ENCODE data around the gene ASGR1. TPM values are rescaled to one million over a fixed set of nuclear protein-coding genes. Genes with fewer than 3 reads are reported as not detected.

ASGR1 gene
- total RNA-seq, 1 donor from 2014 or later, result 29.0 TPM

GRCh38 chr17:7221278-7222092 is 42.3 kb upstream of the ASGR1 start:
- no peak for TF ChIP-seq CTCF (IDR thresholded peaks at IDR 0.05; ENCODE audit: partially characterized antibody, unreplicated experiment)
- DNase-seq, result no peak
- peak overlapping the region; percentile 48 for H3K27ac Mint-ChIP-seq (ENCODE audit: unreplicated experiment)
- peaks cover 28% of the 10 kb centered on the region for H3K4me1 Mint-ChIP-seq (ENCODE audit: low read depth, unreplicated experiment)
- peak overlapping the region; percentile 88 for H3K4me3 Mint-ChIP-seq (ENCODE audit: unreplicated experiment)
- peaks cover 17% of the 10 kb centered on the region for H3K9me3 Mint-ChIP-seq (ENCODE audit: unreplicated experiment)
- no peaks in the 10 kb centered on the region for H3K36me3 Mint-ChIP-seq (ENCODE audit: unreplicated experiment)
- H3K27me3 Mint-ChIP-seq (ENCODE audit: unreplicated experiment), result peaks cover 15% of the 10 kb centered on the region

DNA sequence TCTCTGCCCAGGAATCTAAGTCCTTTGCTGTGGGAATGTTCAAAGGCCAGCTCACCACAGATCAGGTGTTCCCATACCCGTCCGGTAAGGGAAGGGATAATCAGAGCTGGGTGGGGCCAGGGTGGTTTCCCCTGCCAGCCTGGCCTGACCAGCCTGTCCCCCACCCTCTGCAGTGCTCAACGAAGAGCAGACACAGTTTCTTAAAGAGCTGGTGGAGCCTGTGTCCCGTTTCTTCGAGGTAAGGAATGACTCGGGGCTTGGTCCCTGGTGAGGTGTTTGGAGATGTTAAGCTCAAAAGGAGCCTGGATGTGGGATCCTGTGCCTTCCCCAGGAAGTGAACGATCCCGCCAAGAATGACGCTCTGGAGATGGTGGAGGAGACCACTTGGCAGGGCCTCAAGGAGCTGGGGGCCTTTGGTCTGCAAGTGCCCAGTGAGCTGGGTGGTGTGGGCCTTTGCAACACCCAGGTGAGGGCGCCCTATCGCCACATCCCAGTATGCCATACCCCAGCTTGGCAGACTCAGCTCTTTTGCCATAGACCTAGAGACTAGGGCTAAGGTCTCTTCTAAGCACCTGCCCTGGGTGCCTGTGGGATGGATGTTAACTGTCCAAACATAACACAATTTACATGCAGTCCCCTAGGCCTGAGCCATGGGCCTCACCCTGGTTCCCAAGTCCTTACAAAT is 41.6 kb upstream of the ASGR1 start:
- peaks cover 19% of the 10 kb centered on the region for H3K27me3 Mint-ChIP-seq (ENCODE audit: unreplicated experiment)
- peaks cover 34% of the 10 kb centered on the region for H3K4me1 Mint-ChIP-seq (ENCODE audit: low read depth, unreplicated experiment)
- peaks cover 17% of the 10 kb centered on the region for H3K9me3 Mint-ChIP-seq (ENCODE audit: unreplicated experiment)
- peak overlapping the region; percentile 88 for H3K4me3 Mint-ChIP-seq (ENCODE audit: unreplicated experiment)
- DNase-seq, result peak; percentile 54
- no peaks in the 10 kb centered on the region for H3K36me3 Mint-ChIP-seq (ENCODE audit: unreplicated experiment)
- TF ChIP-seq CTCF (IDR thresholded peaks at IDR 0.05; ENCODE audit: partially characterized antibody, unreplicated experiment), result no peak
- H3K27ac Mint-ChIP-seq (ENCODE audit: unreplicated experiment), result peak overlapping the region; percentile 64

DNA sequence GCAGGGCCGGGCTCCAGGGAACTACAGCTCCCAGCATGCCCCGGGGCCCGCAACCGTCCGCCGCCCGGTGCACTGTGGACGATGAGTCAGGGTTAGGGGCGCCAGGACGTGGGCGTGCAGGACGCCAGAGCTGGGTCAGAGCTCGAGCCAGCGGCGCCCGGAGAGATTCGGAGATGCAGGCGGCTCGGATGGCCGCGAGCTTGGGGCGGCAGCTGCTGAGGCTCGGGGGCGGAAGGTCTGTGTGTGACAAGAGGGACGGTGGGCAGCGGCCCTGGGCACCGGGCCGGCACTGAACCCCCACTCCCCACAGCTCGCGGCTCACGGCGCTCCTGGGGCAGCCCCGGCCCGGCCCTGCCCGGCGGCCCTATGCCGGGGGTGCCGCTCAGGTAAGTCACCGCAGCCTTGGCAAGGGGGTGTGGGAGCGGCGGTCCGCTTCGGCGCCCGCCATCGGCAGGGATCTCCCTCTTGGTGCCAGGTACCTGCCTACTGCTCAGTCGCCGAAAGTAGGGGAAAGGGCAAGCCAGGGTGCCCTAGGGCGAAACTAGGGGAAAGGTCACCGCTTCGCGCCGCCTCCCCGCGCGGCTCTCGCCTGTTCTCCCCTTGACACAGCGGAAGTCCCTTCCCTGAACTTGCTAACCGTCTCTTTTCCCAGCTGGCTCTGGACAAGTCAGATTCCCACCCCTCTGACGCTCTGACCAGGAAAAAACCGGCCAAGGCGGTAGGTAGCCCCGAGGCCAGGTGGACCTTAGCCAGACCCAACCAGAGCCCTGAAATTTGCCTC is 40.8 kb upstream of the ASGR1 start, which contains the start of the genes ACADVL and DLG4:
ACADVL (plus strand) TSS at position 127 of the 781 bp plus-strand sequence; CDS start at position 174, 47 bp downstream.
DLG4 (minus strand) TSS at position 25 of the 781 bp plus-strand sequence.
- Mint-ChIP-seq H3K4me1 (ENCODE audit: low read depth, unreplicated experiment) (peaks cover 37% of the 10 kb centered on the region), H3K36me3 (ENCODE audit: unreplicated experiment) (no peaks in the 10 kb centered on the region), H3K4me3 (ENCODE audit: unreplicated experiment) (peak within 1 kb of the TSS; percentile 89), H3K27me3 (ENCODE audit: unreplicated experiment) (peaks cover 19% of the 10 kb centered on the region), H3K27ac (ENCODE audit: unreplicated experiment) (peak within 1 kb of the TSS; percentile 86), H3K9me3 (ENCODE audit: unreplicated experiment) (peaks cover 17% of the 10 kb centered on the region)
- peak; percentile 90 for DNase-seq
- TF ChIP-seq CTCF (IDR thresholded peaks at IDR 0.05; ENCODE audit: partially characterized antibody, unreplicated experiment), result no peak

GRCh38 chr17:7219229-7219811 is 40.1 kb upstream of the ASGR1 start:
- Mint-ChIP-seq H3K9me3 (ENCODE audit: unreplicated experiment) (peaks cover 17% of the 10 kb centered on the region), H3K36me3 (ENCODE audit: unreplicated experiment) (no peaks in the 10 kb centered on the region)

More at GRCh38 chr17:7219229-7219811, 40.1 kb upstream of the ASGR1 start:
- no peak for DNase-seq
- TF ChIP-seq CTCF (IDR thresholded peaks at IDR 0.05; ENCODE audit: partially characterized antibody, unreplicated experiment), result no peak
- Mint-ChIP-seq H3K4me1 (ENCODE audit: low read depth, unreplicated experiment) (peaks cover 37% of the 10 kb centered on the region), H3K4me3 (ENCODE audit: unreplicated experiment) (peak overlapping the region; percentile 89), H3K27me3 (ENCODE audit: unreplicated experiment) (peaks cover 22% of the 10 kb centered on the region), H3K27ac (ENCODE audit: unreplicated experiment) (peak overlapping the region; percentile 86)
